Mesodermal cell (in vitro differentiated cells): ENCODE data around the gene BPNT1.
"Not testable (repeated sequence)": the region's sequence is repeated elsewhere in the genome, so short reads cannot be mapped to it uniquely, and the experiment has no call there.

ENCODE experiments used
- H3K27ac ChIP-seq: 2 replicates; pipeline ENCODE4 v1.7.0; 2013; ENCODE audit warnings: mild to moderate bottlenecking, low read depth, low read length, moderate library complexity; ENCODE audit not compliant: severe bottlenecking
- H3K36me3 ChIP-seq: 2 replicates; pipeline ENCODE4 v1.7.1; 2013; ENCODE audit warnings: mild to moderate bottlenecking, low read length, moderate library complexity; ENCODE audit not compliant: control insufficient read depth, insufficient read depth
- H3K4me1 ChIP-seq: one replicate; pipeline ENCODE4 v1.7.1; 2013; ENCODE audit warnings: mild to moderate bottlenecking, low read length; ENCODE audit not compliant: insufficient read depth, control insufficient read depth, poor library complexity, severe bottlenecking
- H3K4me3 ChIP-seq: 2 replicates; pipeline ENCODE4 v1.7.0; 2013; ENCODE audit warnings: low read length, control low read depth, mild to moderate bottlenecking; ENCODE audit not compliant: insufficient read depth, poor library complexity, severe bottlenecking; ENCODE audit errors: extremely low read depth
- H3K9me3 ChIP-seq: 2 replicates; pipeline ENCODE4 v1.7.1; 2013; ENCODE audit warnings: mild to moderate bottlenecking, low read length, moderate library complexity; ENCODE audit not compliant: control insufficient read depth
- WGBS, 2 experiments: methylation state at CpG; one replicate each; pipeline ENCODE4 v1.1.5; 2013; ENCODE audit warnings: missing lambda C conversion rate in 2 of 2; ENCODE audit not compliant: insufficient coverage in 2 of 2; 5-methylcytosine and 5-hydroxymethylcytosine counted together

Gene BPNT1

DNA sequence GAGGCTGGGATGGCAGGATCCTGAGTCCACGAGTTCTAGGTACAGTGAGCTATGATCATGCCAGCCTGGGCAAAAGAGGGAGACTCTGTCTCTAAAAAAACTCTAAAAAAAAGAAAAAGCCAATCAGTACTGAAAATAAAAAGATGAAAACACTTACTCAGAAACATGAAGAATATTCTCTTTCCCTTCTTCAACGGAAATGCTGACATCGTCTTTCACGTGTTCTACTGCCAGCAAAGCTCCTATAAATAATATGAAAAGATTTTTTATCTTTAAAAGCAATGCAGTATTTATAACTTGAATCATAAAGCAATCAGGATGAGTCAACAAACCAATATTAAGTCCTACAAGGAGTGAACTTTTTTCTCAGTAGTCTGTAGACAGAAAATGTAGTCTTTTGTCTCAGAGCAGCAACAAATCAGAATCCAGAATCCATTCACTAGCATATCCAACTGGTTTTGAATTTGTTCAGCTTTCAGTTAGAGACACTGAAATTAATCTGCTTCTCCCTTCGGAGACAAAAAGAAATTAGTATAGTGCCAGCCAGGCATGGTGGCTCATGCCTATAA, 49.5 kb downstream of the BPNT1 start:
- Histone ChIP-seq H3K4me1 (peaks cover 4% of the 10 kb centered on the region), H3K36me3 (peaks cover 39% of the 10 kb centered on the region), H3K9me3 (no peaks in the 10 kb centered on the region), H3K27ac (no peak overlapping the region), H3K4me3 (no peak overlapping the region)
- 88 to 100% methylated on average over 2 of the region's 5 CpGs for WGBS, 2 experiments

DNA sequence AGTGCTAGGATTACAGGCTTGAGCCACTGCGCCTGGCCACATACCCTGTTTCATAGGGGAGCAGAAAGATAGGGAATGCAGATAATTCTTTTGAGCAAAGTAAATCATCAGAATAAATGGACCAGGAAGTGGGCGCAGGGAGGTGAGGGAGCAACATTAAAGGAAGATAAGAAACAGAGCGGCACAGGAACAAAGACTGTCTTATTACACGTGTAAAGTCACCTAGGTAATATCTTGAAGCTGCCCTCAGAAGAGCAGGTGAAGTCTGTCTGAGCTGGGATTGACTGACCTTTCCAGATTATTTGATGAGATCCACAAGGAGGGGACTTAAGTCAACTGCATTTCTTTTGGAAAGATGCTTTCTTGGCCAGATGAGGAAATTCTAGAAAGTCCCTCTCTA, 50.9 kb downstream of the BPNT1 start:
- no peaks in the 10 kb centered on the region for H3K4me1 ChIP-seq
- no peak overlapping the region for H3K4me3 ChIP-seq
- peaks cover 50% of the 10 kb centered on the region for H3K36me3 ChIP-seq
- WGBS, 2 experiments: 91 to 98% methylated on average over 4 of the region's 4 CpGs
- H3K27ac ChIP-seq: no peak overlapping the region
- H3K9me3 ChIP-seq: no peaks in the 10 kb centered on the region

DNA sequence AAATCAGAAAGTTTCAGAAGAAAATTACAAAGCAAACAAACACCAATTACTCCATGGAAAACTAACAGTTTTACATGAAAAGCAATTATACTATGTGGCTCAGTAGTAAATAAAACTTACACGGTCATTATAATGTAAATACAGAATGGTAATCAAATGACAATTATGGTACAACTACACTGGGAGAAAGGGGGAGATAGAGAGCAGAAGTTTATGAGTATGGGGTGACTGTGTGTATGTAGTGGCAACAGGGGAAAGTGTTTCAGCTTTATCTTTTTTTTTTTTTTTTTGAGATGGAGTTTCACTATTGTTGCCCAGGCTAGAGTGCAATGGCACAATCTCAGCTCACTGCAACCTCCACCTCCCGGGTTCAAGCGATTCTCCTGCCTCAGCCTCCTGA, 51.8 kb downstream of the BPNT1 start:
- H3K27ac ChIP-seq, H3K4me1 ChIP-seq, H3K4me3 ChIP-seq, H3K9me3 ChIP-seq: not testable (repeated sequence)
- H3K36me3 ChIP-seq: peaks cover 53% of the 10 kb centered on the region
- WGBS, 2 experiments: no CpG with 5 or more reads among the region's 3 CpGs

DNA sequence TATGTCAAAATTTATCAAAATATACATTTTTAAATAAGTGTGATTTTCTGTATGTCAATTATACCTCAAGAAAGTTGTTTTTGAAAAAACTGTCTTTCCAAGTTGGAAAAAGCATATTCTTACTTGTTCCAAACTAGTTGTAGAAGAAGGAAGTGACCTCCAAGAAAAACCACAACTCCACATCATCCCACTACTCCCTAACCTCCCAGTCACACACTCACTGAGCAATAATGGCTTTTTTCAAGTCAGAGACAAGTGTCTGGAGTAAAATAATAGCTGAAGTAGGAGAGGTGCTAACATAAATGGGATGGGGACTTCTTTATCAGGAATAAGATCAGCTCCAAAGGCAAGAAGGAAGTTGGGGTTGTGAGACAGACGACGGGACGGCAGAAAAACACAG, 56.7 kb downstream of the BPNT1 start:
- H3K9me3 ChIP-seq: no peaks in the 10 kb centered on the region
- WGBS, 2 experiments: 100% methylated on average over 1 of the region's 3 CpGs; no CpG with 5 or more reads in 1 of the 2 experiments
- H3K36me3 ChIP-seq: peaks cover 56% of the 10 kb centered on the region
- H3K4me3 ChIP-seq: no peak overlapping the region
- no peaks in the 10 kb centered on the region for H3K4me1 ChIP-seq
- H3K27ac ChIP-seq: no peak overlapping the region

DNA sequence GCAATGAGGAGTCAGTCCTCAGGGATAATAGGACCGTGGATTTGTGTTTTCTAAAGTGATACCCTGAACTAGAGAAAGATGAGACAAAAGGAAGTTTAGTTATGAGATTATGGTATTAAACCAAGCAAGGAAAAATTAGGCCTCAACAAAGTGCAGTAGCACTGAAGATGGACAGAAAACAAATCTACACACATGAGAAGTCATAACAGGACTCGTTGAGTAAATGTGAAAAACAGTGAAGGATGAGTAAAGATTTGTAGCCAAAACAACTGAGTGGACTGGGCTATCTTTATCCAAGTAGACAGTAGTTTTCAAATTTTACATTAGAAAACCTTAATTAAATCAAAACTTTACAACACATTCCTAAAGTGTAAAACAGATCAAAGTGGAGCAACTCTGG, 58.3 kb downstream of the BPNT1 start:
- H3K4me1 ChIP-seq: no peaks in the 10 kb centered on the region
- H3K4me3 ChIP-seq: no peak overlapping the region

DNA sequence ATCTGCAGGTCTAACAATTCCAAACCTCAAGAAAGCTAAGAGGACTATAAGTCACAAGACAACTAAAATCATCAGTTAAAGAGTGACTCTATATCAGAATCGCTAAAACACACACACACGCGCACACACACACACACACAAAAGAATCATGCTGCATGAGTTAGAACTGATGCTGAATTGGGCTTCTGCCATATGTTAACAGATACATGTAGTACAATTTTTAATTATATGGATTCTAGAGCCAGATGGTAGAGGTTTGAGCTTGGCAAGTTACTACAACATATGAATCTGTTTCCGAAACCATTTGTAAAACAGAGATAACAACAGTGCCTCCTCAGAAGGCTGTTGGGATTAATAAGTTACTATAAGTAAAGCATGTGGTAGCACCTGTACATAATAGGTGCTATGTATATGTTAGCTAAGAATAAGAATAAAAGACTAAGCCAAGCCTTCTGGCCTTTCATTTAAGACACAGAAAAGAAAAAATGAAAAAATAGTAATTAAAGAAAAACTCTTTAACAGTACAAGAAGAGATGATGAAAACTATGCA, 61.2 kb downstream of the BPNT1 start:
- no peak overlapping the region for H3K4me3 ChIP-seq
- H3K9me3 ChIP-seq: no peaks in the 10 kb centered on the region
- H3K4me1 ChIP-seq: no peaks in the 10 kb centered on the region
- no peak overlapping the region for H3K27ac ChIP-seq
- no CpG with 5 or more reads among the region's 4 CpGs for WGBS, 2 experiments
- peaks cover 68% of the 10 kb centered on the region for H3K36me3 ChIP-seq

More for the DNA sequence above, 58.3 kb downstream of the BPNT1 start:
- 78 to 88% methylated on average over 1 of the region's 2 CpGs for WGBS, 2 experiments
- Histone ChIP-seq H3K36me3 (peaks cover 58% of the 10 kb centered on the region), H3K27ac (no peak overlapping the region), H3K9me3 (no peaks in the 10 kb centered on the region)

DNA sequence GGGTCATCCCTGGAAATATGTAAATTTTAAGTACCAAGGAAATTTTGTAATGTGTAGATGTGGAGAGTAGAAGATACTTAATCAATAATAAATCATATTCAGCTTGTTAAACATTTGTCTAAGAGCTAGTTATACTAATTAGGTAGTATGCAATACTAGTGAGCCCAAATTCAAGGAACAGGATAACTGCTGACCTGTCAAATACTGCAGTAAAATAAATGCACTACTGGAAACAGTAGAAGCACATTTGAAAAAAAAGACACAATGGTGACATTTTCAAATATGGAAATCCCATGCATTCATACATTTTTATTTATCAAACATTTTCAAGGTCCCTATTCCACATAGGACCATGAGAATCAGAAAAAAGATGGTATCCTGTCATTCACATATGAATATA, 70.5 kb downstream of the BPNT1 start:
- no peaks in the 10 kb centered on the region for H3K4me1 ChIP-seq
- no peak overlapping the region for H3K4me3 ChIP-seq
- no peaks in the 10 kb centered on the region for H3K9me3 ChIP-seq
- H3K36me3 ChIP-seq: peaks cover 84% of the 10 kb centered on the region
- H3K27ac ChIP-seq: no peak overlapping the region

DNA sequence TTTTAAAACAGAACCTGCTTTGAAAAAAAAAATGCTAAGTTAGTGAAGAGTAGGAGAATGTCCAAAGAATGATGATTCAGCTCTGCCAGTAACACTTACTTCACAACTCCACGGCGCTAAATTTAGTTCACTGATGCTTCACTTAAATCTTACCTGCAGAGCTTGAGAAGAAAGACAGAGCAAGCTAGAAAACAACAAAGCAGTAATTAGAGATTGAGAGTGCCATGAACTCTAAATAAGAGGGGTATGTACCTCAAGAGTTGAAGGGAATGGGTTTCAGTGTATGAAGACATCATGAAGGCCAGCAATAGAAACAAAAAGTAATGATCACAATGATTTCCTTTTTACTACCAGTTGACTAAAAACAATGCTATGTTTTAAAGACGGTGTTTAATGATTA, 76.1 kb downstream of the BPNT1 start:
- no peaks in the 10 kb centered on the region for H3K9me3 ChIP-seq
- WGBS, 2 experiments: no CpG with 5 or more reads among the region's 3 CpGs
- peaks cover 73% of the 10 kb centered on the region for H3K36me3 ChIP-seq

DNA sequence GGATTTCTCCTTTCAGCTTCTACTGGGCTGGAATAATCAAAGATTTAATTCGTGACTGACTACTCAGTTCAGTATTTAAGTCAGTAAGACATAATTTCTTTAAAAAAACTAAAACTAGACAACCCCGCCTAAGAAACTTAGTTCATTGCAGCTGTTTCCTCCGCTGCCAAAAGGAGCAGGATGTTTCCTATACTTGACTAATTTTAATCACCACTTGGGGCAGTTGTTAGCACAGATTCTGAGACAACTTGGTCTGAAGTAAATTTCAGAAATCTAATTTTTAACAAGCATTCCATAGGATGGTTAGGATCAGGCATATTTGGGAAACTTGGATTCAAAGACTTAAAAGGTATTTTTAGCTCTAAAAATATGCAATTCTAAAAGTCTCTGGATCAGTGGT, 77.3 kb downstream of the BPNT1 start:
- no peak overlapping the region for H3K27ac ChIP-seq
- peaks cover 10% of the 10 kb centered on the region for H3K4me1 ChIP-seq
- 17 to 80% methylated on average over 1 of the region's 3 CpGs for WGBS, 2 experiments
- H3K4me3 ChIP-seq: no peak overlapping the region
- peaks cover 66% of the 10 kb centered on the region for H3K36me3 ChIP-seq
- H3K9me3 ChIP-seq: no peaks in the 10 kb centered on the region

More for the DNA sequence above, 76.1 kb downstream of the BPNT1 start:
- no peak overlapping the region for H3K27ac ChIP-seq
- H3K4me1 ChIP-seq: peaks cover 5% of the 10 kb centered on the region
- no peak overlapping the region for H3K4me3 ChIP-seq

DNA sequence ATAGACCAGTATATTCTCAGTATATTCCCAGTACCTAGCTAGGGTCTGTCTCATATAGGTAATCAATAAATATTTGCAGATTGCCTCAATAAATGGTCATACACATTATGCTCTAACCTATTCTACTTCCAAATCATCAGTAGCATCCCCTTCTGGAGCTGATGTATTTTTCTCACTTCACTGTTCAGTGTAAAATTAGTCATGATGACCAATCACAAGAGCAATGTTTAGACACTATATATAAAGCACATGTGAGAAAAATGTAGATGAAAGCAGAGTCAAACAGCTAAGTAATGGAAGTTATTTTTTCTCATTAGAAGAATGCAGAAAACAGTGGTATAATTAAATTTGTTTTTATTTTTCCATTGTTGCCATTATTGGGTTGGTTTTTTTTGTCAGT, 78.0 kb downstream of the BPNT1 start:
- no peak overlapping the region for H3K4me3 ChIP-seq
- no peak overlapping the region for H3K27ac ChIP-seq
- peaks cover 11% of the 10 kb centered on the region for H3K4me1 ChIP-seq
- no peaks in the 10 kb centered on the region for H3K9me3 ChIP-seq
- H3K36me3 ChIP-seq: peaks cover 64% of the 10 kb centered on the region
